Activated naive CD4-positive, alpha-beta T cell treated with anti-CD3 and anti-CD28 coated beads, Interleukin-2, amount 50 U/mL, for 24 hours (primary cell): ENCODE results near the gene CALR3.
"Not testable (repeated sequence)": the region's sequence is repeated elsewhere in the genome, so short reads cannot be mapped to it uniquely, and the experiment has no call there.

Experiments
- H3K27ac Mint-ChIP-seq: one replicate; pipeline ENCODE4 v1.8.0; 2021; ENCODE audit warnings: mild to moderate bottlenecking, mixed read lengths
- H3K27me3 Mint-ChIP-seq: one replicate; pipeline ENCODE4 v1.8.0; 2021; ENCODE audit warnings: mixed read lengths
- H3K36me3 Mint-ChIP-seq: one replicate; pipeline ENCODE4 v1.8.0; 2021; ENCODE audit warnings: mixed read lengths
- H3K4me1 Mint-ChIP-seq: one replicate; pipeline ENCODE4 v1.8.0; 2021; ENCODE audit warnings: mixed read lengths
- H3K4me3 Mint-ChIP-seq: one replicate; pipeline ENCODE4 v1.8.0; 2021; ENCODE audit warnings: mild to moderate bottlenecking, mixed read lengths
- H3K9me3 Mint-ChIP-seq: one replicate; pipeline ENCODE4 v1.8.0; 2021; ENCODE audit warnings: mixed read lengths

Gene CALR3

GRCh38 chr19:16495982-16496612 is at the start of gene CALR3, which contains the start of gene C19orf44:
TSS of gene CALR3 (minus strand) at chr19:16496167. CDS start at chr19:16496129, 38 bp downstream.
TSS of gene C19orf44 (plus strand) at chr19:16496394. CDS start at chr19:16500793, 4,399 bp downstream.
- Mint-ChIP-seq H3K27me3 (no peaks in the 10 kb centered on the region), H3K27ac (peak within 1 kb of the TSS; percentile 87), H3K4me3 (peak within 1 kb of the TSS; percentile 95), H3K4me1 (peaks cover 13% of the 10 kb centered on the region), H3K36me3 (peaks cover 1% of the 10 kb centered on the region), H3K9me3 (no peaks in the 10 kb centered on the region)

GRCh38 chr19:16544473-16545231 is 48.7 kb upstream of the CALR3 start:
- H3K27ac Mint-ChIP-seq = no peak overlapping the region
- peak overlapping the region; percentile 8 for H3K4me3 Mint-ChIP-seq
- H3K4me1 Mint-ChIP-seq = peaks cover 28% of the 10 kb centered on the region
- H3K36me3 Mint-ChIP-seq = peaks cover 3% of the 10 kb centered on the region
- H3K9me3 Mint-ChIP-seq = no peaks in the 10 kb centered on the region
- no peaks in the 10 kb centered on the region for H3K27me3 Mint-ChIP-seq

GRCh38 chr19:16543734-16544133 is 47.8 kb upstream of the CALR3 start:
- H3K27me3 Mint-ChIP-seq, H3K27ac Mint-ChIP-seq, H3K9me3 Mint-ChIP-seq, H3K36me3 Mint-ChIP-seq: not testable (repeated sequence)
- peak overlapping the region; percentile 95 for H3K4me3 Mint-ChIP-seq
- peaks cover 34% of the 10 kb centered on the region for H3K4me1 Mint-ChIP-seq

- Mint-ChIP-seq H3K9me3 (no peaks in the 10 kb centered on the region), H3K4me1 (peaks cover 41% of the 10 kb centered on the region), H3K4me3 (peak overlapping the region; percentile 95), H3K27ac (peak overlapping the region; percentile 93), H3K36me3 (peaks cover 9% of the 10 kb centered on the region), H3K27me3 (no peaks in the 10 kb centered on the region)
These were observed 47.0 kb upstream of the CALR3 start for GRCh38 chr19:16542910-16543472.

- H3K4me1 Mint-ChIP-seq = peaks cover 48% of the 10 kb centered on the region
- H3K9me3 Mint-ChIP-seq = no peaks in the 10 kb centered on the region
- no peaks in the 10 kb centered on the region for H3K27me3 Mint-ChIP-seq
- peak within 1 kb of the TSS; percentile 93 for H3K27ac Mint-ChIP-seq
- peaks cover 11% of the 10 kb centered on the region for H3K36me3 Mint-ChIP-seq
- H3K4me3 Mint-ChIP-seq = peak within 1 kb of the TSS; percentile 95
These were observed 46.3 kb upstream of the CALR3 start, which contains the start of gene CHERP for GRCh38 chr19:16542045-16542909. TSS of gene CHERP (minus strand) at chr19:16542437. CDS start at chr19:16542378, 59 bp downstream.

GRCh38 chr19:16541526-16542044 is 45.6 kb upstream of the CALR3 start:
- no peaks in the 10 kb centered on the region for H3K27me3 Mint-ChIP-seq
- peak overlapping the region; percentile 81 for H3K27ac Mint-ChIP-seq
- H3K9me3 Mint-ChIP-seq = no peaks in the 10 kb centered on the region
- H3K36me3 Mint-ChIP-seq = peaks cover 12% of the 10 kb centered on the region
- H3K4me3 Mint-ChIP-seq = peak overlapping the region; percentile 95
- peaks cover 50% of the 10 kb centered on the region for H3K4me1 Mint-ChIP-seq

- Mint-ChIP-seq H3K36me3 (peaks cover 12% of the 10 kb centered on the region), H3K4me1 (peaks cover 50% of the 10 kb centered on the region), H3K27me3 (no peaks in the 10 kb centered on the region), H3K9me3 (no peaks in the 10 kb centered on the region), H3K27ac (peak overlapping the region; percentile 81), H3K4me3 (peak overlapping the region; percentile 95)
These were observed 45.0 kb upstream of the CALR3 start for GRCh38 chr19:16540948-16541347.

GRCh38 chr19:16537111-16537510 is 41.1 kb upstream of the CALR3 start:
- Mint-ChIP-seq H3K4me1 (peaks cover 33% of the 10 kb centered on the region), H3K4me3 (no peak overlapping the region), H3K27ac (no peak overlapping the region), H3K9me3 (no peaks in the 10 kb centered on the region), H3K27me3 (no peaks in the 10 kb centered on the region), H3K36me3 (peaks cover 12% of the 10 kb centered on the region)

- peaks cover 9% of the 10 kb centered on the region for H3K36me3 Mint-ChIP-seq
- peaks cover 28% of the 10 kb centered on the region for H3K4me1 Mint-ChIP-seq
- no peaks in the 10 kb centered on the region for H3K27me3 Mint-ChIP-seq
- no peak overlapping the region for H3K27ac Mint-ChIP-seq
- no peak overlapping the region for H3K4me3 Mint-ChIP-seq
- no peaks in the 10 kb centered on the region for H3K9me3 Mint-ChIP-seq
These were observed 40.2 kb upstream of the CALR3 start for GRCh38 chr19:16536130-16536529.

GRCh38 chr19:16535381-16535780 is 39.4 kb upstream of the CALR3 start:
- no peaks in the 10 kb centered on the region for H3K27me3 Mint-ChIP-seq
- H3K27ac Mint-ChIP-seq = no peak overlapping the region
- no peak overlapping the region for H3K4me3 Mint-ChIP-seq
- peaks cover 26% of the 10 kb centered on the region for H3K4me1 Mint-ChIP-seq
- no peaks in the 10 kb centered on the region for H3K9me3 Mint-ChIP-seq
- H3K36me3 Mint-ChIP-seq = peaks cover 9% of the 10 kb centered on the region

GRCh38 chr19:16532440-16533234 is 36.7 kb upstream of the CALR3 start:
- H3K27me3 Mint-ChIP-seq = no peaks in the 10 kb centered on the region
- peaks cover 6% of the 10 kb centered on the region for H3K4me1 Mint-ChIP-seq
- no peak overlapping the region for H3K27ac Mint-ChIP-seq
- H3K9me3 Mint-ChIP-seq = no peaks in the 10 kb centered on the region
- H3K36me3 Mint-ChIP-seq = peaks cover 10% of the 10 kb centered on the region
- H3K4me3 Mint-ChIP-seq = no peak overlapping the region

- Mint-ChIP-seq H3K4me3 (no peak overlapping the region), H3K9me3 (no peaks in the 10 kb centered on the region), H3K4me1 (no peaks in the 10 kb centered on the region), H3K36me3 (peaks cover 8% of the 10 kb centered on the region), H3K27ac (no peak overlapping the region), H3K27me3 (no peaks in the 10 kb centered on the region)
These were observed 35.4 kb upstream of the CALR3 start for GRCh38 chr19:16531380-16531669.

- Mint-ChIP-seq H3K9me3 (no peaks in the 10 kb centered on the region), H3K4me1 (no peaks in the 10 kb centered on the region), H3K4me3 (no peak overlapping the region), H3K27ac (no peak overlapping the region), H3K36me3 (peaks cover 8% of the 10 kb centered on the region), H3K27me3 (no peaks in the 10 kb centered on the region)
These were observed 34.8 kb upstream of the CALR3 start for GRCh38 chr19:16530540-16531379.
